WI38 (cell line): ENCODE results near the gene TRMT2A.

ENCODE experiments used
- H3K4me3 ChIP-seq: 2 replicates; pipeline ENCODE4 v1.5.1; 2011; ENCODE audit warnings: low read depth, mild to moderate bottlenecking, control low read depth, low read length
- CTCF ChIP-seq: IDR thresholded peaks from 2 replicates; pipeline ENCODE4 v1.5.1; 2012; ENCODE audit warnings: low read depth, mild to moderate bottlenecking, control low read depth, low read length

TRMT2A gene

DNA sequence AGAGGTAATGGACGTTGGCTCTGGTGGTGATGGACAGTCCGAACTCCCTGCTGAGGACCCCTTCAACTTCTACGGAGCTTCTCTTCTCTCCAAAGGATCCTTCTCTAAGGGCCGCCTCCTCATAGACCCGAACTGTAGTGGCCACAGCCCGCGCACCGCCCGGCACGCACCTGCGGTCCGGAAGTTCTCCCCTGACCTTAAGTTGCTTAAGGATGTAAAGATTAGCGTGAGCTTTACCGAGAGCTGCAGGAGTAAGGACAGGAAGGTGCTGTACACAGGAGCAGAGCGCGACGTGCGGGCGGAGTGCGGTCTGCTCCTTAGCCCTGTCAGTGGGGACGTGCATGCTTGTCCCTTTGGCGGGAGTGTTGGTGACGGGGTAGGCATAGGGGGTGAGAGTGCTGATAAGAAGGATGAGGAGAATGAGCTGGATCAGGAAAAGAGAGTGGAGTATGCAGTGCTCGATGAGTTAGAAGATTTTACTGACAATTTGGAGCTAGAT lies 30.9 kb downstream of the TRMT2A start:
- TF ChIP-seq CTCF: no peak
- no peak overlapping the region for H3K4me3 ChIP-seq

- no peak overlapping the region for H3K4me3 ChIP-seq
- TF ChIP-seq CTCF: no peak
These were observed 31.4 kb downstream of the TRMT2A start for GRCh38 chr22:20085651-20086050.

GRCh38 chr22:20084547-20085413 lies 32.2 kb downstream of the TRMT2A start:
- H3K4me3 ChIP-seq: no peak overlapping the region
- peak; percentile 32 for TF ChIP-seq CTCF

DNA sequence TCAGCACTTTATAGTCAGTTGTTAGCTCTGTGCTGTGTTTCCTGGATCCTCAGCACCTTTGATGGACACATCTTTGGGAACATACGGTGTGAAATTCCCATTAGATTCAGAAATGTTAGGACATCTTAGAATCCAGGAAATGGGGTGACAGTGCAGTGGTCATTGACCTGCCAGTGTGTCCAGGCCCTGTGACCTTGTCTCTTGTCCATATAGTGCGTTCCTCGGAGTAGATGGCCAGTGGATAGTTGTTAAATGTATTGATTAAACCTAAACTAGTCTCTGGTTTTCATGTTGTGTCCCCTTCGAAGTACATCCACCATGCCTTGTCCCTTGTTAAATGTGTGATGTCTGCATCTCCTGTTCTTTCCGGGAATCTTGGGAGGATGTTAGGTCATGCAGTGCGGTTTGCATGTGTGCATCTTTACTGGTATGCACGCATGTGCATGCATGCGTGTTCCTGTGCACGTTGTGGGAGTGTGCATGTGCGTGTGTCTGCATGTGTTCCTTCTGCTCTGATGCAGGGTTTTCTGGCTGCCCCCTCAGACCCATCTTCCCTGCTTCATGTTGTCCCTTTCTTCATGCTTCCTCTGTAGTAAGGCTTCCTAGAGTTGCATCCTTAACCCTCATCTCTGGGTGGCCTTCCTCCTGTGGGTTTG lies 33.0 kb downstream of the TRMT2A start:
- TF ChIP-seq CTCF: no peak
- H3K4me3 ChIP-seq: no peak overlapping the region

DNA sequence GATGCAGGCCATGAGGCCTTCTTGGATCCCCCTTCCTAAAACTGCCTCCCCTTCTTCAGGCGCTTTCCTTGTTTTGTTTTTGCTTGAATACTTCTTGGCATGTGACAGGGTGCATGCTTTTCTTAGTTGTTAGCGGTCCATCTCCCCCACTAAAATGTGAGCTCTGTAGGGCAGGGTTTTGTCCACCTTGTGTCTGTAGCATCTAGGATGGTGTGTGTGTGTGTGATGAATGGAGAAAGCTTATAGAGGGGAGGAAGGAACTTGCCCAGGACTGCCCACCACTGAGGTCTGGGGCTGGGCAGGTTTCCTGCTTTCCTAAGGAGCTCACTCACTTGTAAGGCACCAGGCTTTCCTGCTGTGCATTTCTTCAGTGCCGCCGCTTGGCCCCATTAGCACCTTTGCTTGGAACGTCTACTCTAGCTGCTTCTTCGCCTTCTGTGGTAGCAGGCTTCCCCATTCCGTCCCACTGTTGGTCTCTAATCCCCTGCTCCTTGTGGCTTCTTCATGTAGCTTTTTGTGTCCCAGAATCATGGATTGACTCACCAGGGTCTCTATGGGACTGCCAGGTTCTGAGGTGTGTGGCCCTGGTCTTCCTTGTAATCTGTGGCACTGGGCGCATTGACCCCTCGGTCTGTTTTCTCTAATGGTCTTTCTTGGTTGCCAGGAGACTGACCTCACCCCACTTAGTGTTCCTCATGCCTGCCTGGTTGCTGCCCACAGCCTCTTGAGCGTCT lies 33.7 kb downstream of the TRMT2A start:
- TF ChIP-seq CTCF: no peak
- H3K4me3 ChIP-seq: no peak overlapping the region

- TF ChIP-seq CTCF: no peak
- peak overlapping the region; percentile 92 for H3K4me3 ChIP-seq
These were observed 36.0 kb downstream of the TRMT2A start for GRCh38 chr22:20080776-20081654.
